ENCODE results near the gene SYT1.

The SYT1 gene

DNA sequence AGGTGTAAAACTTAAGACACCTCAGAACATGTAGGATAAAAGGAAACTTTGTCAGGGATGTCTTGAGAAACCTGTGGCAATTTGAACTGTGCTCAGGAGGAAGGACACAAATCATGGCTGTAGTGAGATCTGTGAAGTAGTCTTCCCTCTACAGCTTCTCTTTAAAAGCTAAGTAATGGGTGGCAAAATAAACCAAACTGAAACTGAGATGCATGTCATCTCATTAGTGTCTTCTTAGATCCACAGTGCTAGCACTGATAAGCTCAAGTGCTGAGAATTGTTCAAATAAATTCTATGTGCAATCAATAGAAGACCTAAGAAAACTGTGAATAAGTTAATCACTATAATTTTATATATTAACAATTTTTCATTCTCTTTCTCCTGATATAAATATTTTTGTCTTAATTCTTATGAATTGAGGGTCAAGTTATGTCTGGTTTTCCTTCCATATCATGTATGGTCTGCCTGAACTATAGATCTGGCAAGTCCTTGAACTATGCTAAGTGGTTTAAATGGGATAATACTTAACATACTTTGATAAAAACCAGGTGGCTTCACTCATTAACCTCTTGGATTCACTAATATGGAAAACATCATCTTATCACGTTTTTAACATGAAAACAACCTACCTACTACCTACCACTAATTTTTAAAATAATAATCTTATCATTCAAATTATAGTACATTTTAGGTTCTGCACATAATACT lies 27.2 kb downstream of the SYT1 start:
- DNase-seq (ENCODE audit: low read depth in 2 of 2), result no peak

DNA sequence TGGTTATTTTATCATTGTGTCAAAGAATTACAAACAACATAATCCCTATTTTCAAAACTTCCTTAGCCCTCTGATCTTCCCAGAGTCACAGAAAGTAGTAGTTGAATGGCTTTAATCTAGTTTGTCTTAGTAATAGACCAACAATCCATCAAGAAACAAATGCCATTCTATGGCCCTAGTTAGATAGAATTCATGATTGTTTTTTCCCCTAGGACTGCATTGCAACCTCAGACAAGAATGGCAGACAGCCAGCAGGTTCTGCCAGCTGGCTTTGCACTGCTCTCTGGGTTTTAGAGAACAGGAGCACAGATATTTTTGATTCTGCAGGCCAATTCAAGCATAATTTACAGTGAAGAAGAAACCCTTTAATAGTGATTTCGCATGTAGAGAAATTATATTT lies 33.8 kb downstream of the SYT1 start:
- DNase-seq (ENCODE audit: low read depth in 2 of 2), result no peak

DNA sequence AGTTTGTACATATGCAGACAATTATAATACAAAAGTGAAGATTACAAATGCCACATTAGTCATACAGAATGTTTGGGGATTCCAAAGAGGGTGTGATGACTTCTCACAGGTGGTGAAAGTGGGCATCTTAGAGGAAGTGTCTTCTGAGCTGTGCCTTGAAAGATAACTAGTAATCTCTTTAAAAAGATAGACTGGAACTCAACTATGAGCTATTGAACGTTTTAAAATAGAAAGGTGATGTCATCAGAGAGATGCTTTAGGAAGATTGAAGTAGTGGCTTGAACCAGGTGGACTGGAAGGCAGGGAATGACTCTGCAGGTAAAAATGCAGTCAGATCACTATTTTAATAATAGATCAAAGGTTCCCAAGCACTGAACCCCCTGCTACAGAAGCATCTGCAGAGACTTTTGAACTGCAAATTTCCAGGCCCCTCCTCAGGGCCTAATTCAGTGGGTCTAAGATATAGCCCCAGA lies 50.3 kb downstream of the SYT1 start:
- DNase-seq (ENCODE audit: low read depth in 2 of 2), result no peak

DNA sequence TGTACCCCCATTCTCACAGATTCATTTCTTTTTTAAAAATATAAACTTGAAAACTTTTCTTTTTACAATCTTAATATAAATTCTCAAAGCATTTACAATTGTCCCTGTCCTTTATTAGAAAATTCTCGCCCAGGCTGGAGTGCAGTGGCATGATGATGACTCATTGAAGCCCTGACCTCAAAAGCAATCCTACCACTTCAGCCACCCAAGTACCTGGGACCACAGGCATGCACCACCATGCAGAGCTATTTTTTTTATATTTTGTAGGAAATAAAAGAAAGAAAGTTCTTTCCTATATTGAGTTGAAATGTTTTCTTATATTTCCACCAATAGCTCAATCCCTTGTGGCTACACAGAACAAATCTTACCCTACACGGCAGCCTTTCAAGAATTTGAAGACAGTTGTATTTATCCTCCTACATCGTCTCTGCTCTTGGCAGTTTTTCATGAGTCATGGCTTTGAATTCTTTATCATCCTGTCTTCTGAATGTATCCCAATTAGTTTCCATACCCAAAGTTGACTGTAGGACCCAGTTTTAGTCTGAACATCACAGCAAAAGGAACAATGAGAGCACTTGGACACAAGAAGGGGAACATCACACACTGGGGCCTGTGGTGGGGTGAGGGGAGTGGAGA lies 52.4 kb downstream of the SYT1 start:
- DNase-seq (ENCODE audit: low read depth in 2 of 2), result no peak

DNA sequence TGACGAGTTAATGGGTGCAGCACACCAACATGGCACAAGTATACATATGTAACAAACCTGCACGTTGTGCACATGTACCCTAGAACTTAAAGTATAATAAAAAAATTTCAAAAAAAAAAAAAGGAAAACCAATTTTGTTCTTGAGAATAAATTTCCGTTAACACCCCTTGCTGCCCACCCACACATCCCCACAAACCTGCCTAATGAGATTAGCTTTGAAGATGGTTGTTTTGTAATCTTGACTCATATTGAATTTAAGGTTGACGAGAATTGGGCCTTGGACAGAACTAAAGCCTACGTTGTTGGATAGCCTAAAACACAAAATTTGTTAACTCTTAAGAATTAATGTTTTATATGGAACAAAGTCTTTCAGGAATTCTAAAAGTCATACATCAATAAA lies 52.9 kb downstream of the SYT1 start:
- no peak for DNase-seq (ENCODE audit: low read depth in 2 of 2)

DNA sequence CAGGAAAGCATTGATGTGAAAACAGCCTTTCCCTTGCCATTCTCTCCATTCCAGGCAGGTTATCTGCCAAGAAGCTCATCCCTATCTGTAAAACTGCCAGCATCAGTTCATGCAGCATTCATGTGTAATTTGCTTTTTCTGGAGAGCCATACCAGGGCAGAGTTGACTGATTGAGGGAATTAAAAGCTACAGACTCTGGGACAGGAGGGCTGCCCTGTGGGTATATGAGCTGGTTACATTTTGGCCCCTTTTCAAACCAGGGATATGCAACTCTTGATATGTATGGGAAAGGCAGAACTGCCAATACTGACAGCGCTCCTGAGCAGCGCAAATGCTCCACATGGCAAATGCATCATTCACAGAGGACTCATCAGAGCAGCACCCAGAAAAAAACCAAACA lies 53.7 kb downstream of the SYT1 start:
- no peak for DNase-seq (ENCODE audit: low read depth in 2 of 2)

DNA sequence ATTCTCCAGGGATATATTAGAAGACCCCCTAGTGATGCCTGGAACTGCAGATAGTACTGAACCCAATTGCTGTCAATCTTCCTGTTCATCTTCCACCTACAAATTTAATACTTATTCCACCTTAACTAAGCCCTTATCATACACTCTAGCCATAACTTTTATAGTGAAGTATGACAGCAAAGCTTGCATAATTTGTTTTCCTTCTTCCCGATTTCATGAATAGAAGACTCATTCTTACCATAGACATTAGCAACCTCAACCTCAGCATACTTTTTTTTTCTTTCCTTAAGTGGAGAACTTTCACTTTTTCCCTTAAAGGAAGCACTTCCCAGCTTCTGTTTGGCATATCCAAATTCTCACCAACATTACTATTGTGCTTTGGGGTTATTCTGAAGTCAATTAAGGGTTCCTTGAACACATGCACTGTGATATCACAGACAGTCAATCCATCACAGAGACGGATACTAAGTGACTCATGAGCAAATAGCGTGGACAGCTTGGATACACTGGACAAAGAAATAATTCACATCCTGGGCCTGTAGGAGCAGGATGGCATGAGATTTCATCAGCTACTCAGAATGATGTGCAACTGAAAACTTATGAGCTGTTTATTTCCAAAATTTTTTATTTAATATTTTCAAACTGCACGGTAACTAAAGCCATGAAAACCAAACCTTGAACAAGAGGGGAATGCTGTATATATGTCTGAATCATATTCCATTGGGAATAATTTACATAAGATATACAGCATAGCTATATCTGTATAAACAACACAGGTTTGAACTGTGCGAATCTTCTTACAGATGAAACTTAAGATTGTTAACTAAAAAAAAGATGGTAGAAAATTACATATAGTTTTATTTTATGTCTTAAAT lies 63.9 kb downstream of the SYT1 start:
- DNase-seq (ENCODE audit: low read depth in 2 of 2), result no peak

DNA sequence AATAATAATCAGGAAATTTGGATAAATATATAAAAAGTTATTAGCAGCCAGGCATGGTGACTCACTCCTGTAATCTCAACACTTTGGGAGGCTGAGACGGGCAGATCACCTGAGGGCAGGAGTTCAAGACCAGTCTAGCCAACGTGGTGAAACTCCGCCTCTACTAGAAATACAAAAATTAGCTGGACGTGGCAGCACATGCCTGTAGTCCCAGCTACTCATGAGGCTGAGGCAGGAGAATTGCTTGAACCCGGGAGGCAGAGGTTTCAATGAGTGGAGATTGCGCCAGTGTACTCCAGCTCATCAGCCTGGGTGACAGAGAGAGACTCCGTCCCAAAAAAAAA lies 64.5 kb downstream of the SYT1 start:
- no peak for DNase-seq (ENCODE audit: low read depth in 2 of 2)

DNA sequence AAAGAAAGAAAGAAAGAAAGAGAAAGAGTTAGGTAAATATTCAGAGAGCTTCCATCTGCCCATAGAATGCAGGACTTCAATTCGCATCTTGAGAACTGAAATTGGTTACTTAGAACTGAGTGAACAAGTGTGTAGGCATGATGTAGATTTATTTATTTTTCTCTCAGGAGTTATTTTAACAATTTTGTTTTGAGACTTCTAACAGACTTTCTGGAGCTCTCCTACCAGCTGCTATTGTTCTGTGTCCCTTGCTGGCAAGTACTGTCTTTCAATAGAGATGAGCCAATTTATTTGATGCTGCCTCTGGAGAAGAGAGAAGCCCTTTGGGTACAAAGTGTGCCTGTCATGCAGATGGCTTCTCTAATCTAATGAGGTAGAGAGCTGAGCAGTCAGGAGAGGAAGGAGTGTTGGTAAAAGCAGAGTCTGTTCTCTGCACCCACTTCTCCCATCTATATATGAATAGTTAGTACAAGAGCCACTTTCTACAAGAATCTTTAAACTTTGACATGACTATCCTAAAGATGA lies 67.0 kb downstream of the SYT1 start:
- DNase-seq (ENCODE audit: low read depth in 2 of 2), result no peak

DNA sequence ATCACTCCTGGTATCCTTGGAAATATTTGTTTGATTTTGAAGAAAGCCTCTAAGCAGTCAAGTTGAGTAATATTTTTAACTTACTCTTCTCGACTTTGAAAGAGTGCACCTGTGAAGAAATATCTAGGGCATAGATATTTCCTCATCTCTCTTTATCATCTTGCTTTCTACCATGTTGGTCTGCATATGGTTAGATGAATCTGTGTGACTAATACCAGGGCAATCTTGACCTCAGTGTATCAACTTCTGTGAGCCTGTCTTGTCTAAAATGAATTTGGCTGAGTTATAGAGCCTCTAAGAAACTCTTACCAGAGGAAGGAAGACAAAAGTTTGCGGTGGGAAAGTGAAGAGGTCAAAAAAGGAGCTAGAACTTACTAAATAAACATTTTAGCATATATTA lies 68.4 kb downstream of the SYT1 start:
- DNase-seq (ENCODE audit: low read depth in 2 of 2), result no peak

DNA sequence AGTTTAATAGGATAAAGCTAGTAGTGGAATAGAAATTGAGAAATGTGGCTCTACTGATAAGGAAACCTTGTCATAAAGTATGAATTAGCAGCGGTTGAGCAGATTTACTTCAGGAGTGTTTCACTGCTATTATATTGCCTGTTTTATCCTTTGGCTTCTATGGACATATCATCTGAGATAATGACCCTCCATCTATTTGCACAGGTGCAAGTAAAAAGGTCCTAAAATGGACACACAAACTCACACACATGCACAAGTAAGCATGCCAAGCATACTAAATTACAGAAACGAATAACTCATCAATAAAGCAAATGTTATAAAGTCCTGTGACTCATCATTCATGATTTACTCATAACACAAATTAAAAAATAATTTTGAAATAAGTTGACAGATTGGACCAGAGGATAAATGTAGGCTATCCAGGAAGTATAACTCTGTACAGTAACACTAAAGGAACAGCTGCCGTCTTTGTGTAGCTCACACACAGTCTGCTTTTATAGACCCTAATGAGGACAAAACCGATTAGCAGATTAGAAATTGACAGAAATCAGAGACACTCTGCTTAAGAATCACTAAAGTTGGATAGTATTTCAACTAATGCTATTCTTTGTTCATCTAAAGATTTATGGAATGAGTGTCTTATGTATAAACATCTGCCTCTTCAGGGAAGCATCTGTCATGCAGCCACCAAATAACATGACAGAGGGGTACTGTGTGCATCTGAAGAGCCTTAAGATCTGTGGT lies 73.9 kb downstream of the SYT1 start:
- no peak for DNase-seq (ENCODE audit: low read depth in 2 of 2)

DNA sequence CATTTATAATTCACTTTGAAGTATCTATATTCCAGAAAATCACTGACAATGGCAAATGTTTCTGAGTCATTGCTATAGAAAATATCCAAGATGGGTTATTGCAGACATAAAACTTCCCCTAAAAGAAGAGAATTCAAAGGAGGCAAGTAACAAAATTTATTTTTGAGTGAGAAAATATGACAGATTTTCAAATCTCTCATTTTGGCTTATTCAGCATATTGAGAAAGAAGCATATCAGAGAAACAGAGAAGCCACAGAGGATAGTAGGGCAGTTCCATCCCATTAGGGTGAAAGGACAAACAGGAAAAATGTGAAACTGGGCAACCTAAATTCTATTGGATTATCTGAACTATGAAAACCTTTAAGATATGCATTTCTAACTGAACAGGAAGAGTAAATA lies 85.0 kb downstream of the SYT1 start:
- DNase-seq (ENCODE audit: low read depth in 2 of 2), result no peak

DNA sequence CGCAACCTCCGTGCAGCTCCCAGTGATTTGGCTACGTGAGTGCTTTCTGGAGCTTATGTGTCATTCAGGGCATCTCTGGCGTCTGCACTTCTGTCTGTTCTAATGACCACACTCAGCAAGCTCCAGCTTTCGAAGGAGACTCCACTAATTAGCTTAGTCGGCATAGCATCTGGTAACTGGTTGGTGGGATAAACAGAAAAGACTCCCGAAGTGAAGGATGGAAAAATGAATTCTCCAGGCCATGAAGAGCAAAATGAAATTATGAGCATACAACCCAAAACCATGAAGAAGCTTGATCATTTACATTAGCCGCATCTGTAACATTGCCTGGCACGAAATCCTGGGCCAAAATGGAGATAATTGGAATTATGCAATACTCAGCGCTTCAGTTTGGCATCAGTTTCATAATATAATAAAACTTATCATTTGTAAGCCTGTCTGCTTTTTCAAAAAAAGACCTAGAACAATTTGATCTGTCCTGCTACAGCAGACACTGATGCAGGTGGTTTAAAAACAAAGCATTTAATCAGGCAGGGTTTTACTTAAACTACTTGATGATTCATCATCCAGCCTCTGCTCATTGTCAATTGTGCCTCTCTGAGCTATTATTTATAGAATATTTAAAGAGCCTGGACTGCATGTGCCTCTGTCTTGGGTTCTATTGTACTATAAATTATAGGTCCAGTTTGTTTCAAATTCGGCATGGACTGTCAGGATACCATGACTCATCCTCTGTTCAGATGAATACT lies 87.4 kb downstream of the SYT1 start:
- no peak for DNase-seq (ENCODE audit: low read depth in 2 of 2)

DNA sequence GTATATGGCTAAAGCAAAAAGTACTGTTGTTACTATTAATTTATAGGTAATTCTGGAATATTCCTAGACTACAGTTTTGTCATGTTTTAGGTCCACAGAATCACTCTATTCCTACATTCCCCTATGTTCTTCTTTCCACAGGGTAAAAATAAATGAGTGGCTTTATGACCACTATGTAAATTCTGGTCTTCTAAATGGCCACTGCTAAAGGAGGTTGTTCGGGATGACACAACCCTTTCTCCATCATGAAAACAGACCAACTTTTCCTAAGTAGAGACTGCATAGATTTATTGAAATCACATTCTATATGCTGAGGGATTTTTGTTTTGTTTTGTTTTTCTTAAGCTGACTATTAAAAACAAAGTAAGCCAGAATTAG lies 88.0 kb downstream of the SYT1 start:
- DNase-seq (ENCODE audit: low read depth in 2 of 2), result no peak

DNA sequence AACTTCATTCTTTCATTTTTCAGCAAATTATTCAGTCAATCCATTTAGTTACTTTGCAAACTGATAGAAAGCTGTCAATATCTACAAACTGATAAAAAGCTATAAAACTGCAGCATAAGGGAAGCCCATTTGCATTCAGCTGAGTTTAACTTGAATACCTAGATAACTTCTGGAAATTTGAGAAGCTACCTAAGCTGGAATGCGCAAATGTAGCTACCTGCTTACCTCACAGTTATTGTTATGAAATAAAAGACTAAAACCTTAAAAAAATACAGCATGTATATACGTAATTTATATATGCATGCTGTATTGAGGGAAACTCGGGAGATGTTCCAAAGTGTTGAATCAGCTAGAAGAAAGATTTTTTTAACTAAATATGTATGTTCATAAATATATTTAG lies 94.4 kb downstream of the SYT1 start:
- no peak for DNase-seq (ENCODE audit: low read depth in 2 of 2)

DNA sequence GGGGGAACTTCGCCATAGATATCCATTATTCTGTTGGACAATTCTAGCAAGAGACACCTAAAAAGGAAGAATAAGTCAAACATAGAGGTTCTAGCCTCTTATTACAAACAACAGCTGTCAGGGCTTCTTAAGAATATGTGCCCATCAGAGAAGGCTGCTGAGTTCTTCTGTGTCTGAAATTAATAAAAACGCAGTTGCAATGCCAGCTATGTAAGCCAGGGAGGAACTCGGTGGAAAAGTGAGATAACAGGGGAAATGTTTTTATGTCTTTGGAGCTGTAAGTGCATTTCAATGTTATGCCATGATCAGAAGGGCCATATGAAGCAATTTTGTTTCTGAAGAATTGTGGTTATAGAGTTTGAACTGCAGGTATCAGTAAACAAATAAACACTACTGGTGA lies 95.0 kb downstream of the SYT1 start:
- no peak for DNase-seq (ENCODE audit: low read depth in 2 of 2)

DNA sequence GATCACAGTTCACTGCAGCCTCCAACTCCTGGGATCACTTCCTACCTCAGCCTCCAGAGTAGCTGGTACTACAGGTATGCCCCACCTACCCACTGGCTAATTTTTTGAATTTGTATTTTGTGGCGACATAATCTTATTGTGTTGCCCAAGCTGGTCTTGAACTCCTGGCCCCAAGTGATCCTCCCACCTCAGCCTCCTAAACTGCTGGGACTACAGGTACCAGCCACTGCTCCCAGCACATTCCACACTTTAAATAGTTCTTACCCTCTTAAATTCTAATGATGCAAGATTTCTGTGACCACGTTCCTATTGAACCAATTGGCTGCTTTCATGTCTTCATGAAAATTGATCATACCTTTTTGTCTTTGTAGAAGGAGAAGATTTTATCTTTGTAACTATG lies 96.6 kb downstream of the SYT1 start:
- no peak for DNase-seq (ENCODE audit: low read depth in 2 of 2)

DNA sequence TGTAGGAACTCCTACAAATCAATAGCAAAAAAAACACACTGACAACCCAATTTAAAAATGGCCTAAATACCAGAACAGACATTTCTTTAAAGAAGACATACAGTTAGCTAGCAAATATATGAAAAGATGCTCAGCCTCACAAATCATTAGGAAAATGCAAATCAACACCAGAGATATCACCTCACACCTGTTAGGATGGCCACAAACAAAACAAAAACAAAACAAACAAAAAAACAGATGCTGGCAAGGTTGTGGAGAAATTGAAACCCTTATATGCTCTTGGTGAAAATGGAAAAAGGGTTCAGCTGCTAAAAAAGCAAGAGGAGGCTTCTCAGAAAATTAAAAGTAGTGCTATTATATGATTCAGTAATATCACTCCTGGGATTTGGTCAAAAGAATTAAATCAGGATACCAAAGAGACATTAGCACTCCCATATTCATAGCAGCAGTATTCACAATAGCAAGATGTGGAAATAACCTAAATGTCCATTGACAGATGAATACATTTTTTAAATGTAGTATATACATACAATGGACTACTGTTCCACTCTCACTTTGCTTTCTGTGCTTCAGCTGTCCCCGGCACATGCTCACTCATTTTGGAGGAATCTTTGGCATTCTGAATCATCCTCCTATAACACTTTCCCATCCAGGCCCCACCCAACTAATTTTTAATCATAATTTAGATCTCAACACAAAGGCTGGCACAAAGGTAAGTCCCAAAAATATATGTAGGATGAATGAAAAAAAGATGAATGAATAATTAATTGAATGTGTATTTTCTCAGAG lies 99.1 kb downstream of the SYT1 start:
- no peak for DNase-seq (ENCODE audit: low read depth in 2 of 2)

DNA sequence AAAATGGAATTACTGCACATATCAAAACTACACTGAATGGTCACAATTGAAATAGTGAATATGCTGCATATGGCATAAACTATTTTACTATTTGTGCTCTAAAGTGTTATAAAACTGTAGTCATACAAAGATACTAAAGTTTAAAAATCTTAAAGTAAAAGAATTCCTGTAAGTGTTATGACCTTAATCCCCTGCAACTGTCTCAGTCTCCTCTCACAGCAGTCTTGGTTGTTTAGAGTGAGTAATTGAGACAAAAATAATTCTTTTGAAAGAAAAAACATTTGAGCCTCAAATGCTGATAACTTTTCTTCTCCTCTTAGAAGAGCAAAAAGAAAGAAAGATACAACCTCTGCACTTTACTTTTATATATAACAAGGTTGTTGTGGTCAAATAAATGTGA lies 99.9 kb downstream of the SYT1 start:
- DNase-seq (ENCODE audit: low read depth in 2 of 2), result no peak

DNA sequence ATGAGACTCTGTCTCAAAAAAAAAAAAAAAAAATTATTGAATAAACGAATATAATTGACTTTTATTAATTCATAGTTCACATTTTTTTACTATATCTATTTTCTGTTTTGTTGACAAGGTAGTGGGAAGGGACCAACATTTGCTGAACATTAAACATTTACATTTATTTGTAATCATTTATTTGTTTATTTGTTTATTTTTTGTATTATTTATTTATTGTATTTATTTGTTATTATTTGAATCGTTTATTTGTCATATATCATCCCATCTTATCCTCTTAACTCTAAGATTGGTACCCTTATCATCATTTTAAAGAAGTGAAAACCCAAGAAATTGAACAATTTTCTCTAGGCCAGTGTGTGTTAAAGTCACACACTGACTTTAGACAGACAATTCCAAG lies 101.5 kb downstream of the SYT1 start:
- DNase-seq (ENCODE audit: low read depth in 2 of 2), result no peak

DNA sequence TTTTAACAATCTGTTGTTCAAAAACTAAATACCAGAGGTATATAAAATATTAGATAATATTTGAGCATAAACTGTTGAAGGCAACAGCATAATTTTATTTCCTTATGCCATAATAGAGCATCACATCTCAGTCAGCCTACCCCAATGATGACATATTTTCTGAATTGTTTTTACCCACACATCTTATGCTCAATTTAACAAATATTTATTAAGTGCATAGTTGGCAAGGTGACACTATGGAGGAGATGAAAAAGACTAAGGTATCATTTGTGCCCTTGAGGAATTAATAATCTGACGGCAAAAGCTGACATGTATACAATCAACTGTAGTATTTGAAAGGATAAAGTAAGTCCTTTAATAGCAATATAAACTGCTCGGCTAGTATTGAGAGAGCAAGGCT lies 102.4 kb downstream of the SYT1 start:
- no peak for DNase-seq (ENCODE audit: low read depth in 2 of 2)
